Thyroid gland (tissue), 4 donors: ENCODE data around the gene CYP27A1.

Source experiments
- CTCF ChIP-seq, 6 experiments: fragments of 200-600 bp in 3 of 6; fragments of 450-650 bp in 3 of 6; sonication (generic) in 3 of 6; IDR thresholded peaks; one replicate each; pipeline ENCODE4 v1.5.1; 2016 to 2019; ENCODE audit warnings: antibody characterized with exemption in 6 of 6, mild to moderate bottlenecking in 2 of 6, inconsistent platforms in 1 of 6, moderate library complexity in 1 of 6
- POLR2A ChIP-seq, 2 donors: fragments of 450-650 bp; IDR thresholded peaks; one replicate each; pipeline ENCODE4 v1.6.1; 2017; ENCODE audit warnings: antibody characterized with exemption in 2 of 2, mild to moderate bottlenecking in 2 of 2, moderate library complexity in 1 of 2

GRCh38 chr2:218806346-218806978 is 24.5 kb downstream of the CYP27A1 start:
- TF ChIP-seq POLR2A (IDR thresholded peaks at IDR 0.05) = no peak
- TF ChIP-seq CTCF (IDR thresholded peaks at IDR 0.05) = no peak
